Esophagus muscularis mucosa (tissue), 4 donors: ENCODE data around the gene ZNF777. TPM values are rescaled to one million over a fixed set of nuclear protein-coding genes. Genes with fewer than 3 reads are reported as not detected.

Experiments
- DNase-seq: peaks from one replicate; pipeline ENCODE4 v3.0.0-alpha.2; 2017; ENCODE audit errors: extremely low spot score
- H3K27ac ChIP-seq, 4 donors: fragments of 200-600 bp; sonication (generic); replicated peaks in 1 of 4; 1 replicate in 3 of 4; 2 replicates in 1 of 4; pipeline ENCODE4 v1.5.1; 2016 to 2019; ENCODE audit warnings: mild to moderate bottlenecking in 1 of 4
- H3K27me3 ChIP-seq, 4 donors: fragments of 200-600 bp; sonication (generic); one replicate each; pipeline versions ENCODE4 v1.5.1 to v1.6.0; 2016 to 2019
- H3K36me3 ChIP-seq, 4 donors: fragments of 200-600 bp; sonication (generic); one replicate each; pipeline ENCODE4 v1.5.1; 2016 to 2019
- H3K4me1 ChIP-seq, 4 donors: fragments of 200-600 bp; sonication (generic); one replicate each; pipeline ENCODE4 v1.5.1; 2016 to 2019
- H3K4me3 ChIP-seq, 4 donors: fragments of 200-600 bp; sonication (generic); 1 replicate in 2 of 4; 2 replicates in 2 of 4; pipeline ENCODE4 v1.5.1; 2016 to 2019; ENCODE audit warnings: mild to moderate bottlenecking in 4 of 4, moderate library complexity in 1 of 4
- H3K9me3 ChIP-seq, 4 donors: fragments of 200-600 bp; sonication (generic); 1 replicate in 3 of 4; 2 replicates in 1 of 4; pipeline ENCODE4 v1.5.1; 2016 to 2019
- EP300 ChIP-seq: sonication (generic); formaldehyde crosslinking; IDR thresholded peaks from one replicate; pipeline ENCODE4 v1.6.1; 2017; ENCODE audit warnings: antibody characterized with exemption
- POLR2A ChIP-seq: fragments of 450-650 bp; IDR thresholded peaks from one replicate; pipeline ENCODE4 v1.6.1; 2017; ENCODE audit warnings: antibody characterized with exemption, moderate library complexity, mild to moderate bottlenecking, low read depth
- POLR2AphosphoS5 ChIP-seq, 2 donors: sonication (generic); formaldehyde crosslinking; IDR thresholded peaks; one replicate each; pipeline ENCODE4 v1.6.1; 2017; ENCODE audit warnings: antibody characterized with exemption in 2 of 2
- WGBS: methylation state at CpG from one replicate; pipeline ENCODE4 v1.1.5; 2018; 5-methylcytosine and 5-hydroxymethylcytosine counted together
- intact Hi-C: fragments of 100-400 bp; cut with DNase I; formaldehyde crosslinking; loops from one replicate; pipeline ENCODE4 v1.15.1; 2023
- total RNA-seq, 4 donors: library from RNA; depleted of rRNA; stranded (reverse); fragments of >200 nt; gene quantifications; one replicate each; pipeline versions ENCODE4 v1.1.0 to v1.2.1, GENCODE V29; 2016
- TF ChIP-seq, protein P1 (sequence below), 3 experiments: fragments of 200-600 bp in 2 of 3; fragments of 450-650 bp in 1 of 3; sonication (generic) in 2 of 3; IDR thresholded peaks; one replicate each; pipeline ENCODE4 v1.5.1; 2017 to 2019; ENCODE audit warnings: antibody characterized with exemption in 3 of 3, mild to moderate bottlenecking in 2 of 3, moderate library complexity in 1 of 3

The ZNF777 gene
- total RNA-seq, 4 donors from 2014 or later: 6.6 to 17.4 (median 13.7) TPM

GRCh38 chr7:149385195-149385950 lies 75.5 kb downstream of the ZNF777 start:
- Histone ChIP-seq H3K36me3 (no peaks in the 10 kb centered on the region), H3K27me3 (no peaks in the 10 kb centered on the region), H3K4me3 (no peak overlapping the region), H3K4me1 (no peaks in the 10 kb centered on the region), H3K9me3 (peaks cover 0 to 9% (median 7%) of the 10 kb centered on the region in 4 donors), H3K27ac (no peak overlapping the region)
- intact Hi-C loops: no loop called here
- no peak for TF ChIP-seq EP300
- no peak for TF ChIP-seq POLR2A
- no peak for TF ChIP-seq POLR2AphosphoS5 (IDR thresholded peaks at IDR 0.05)
- TF ChIP-seq, protein P1, sequence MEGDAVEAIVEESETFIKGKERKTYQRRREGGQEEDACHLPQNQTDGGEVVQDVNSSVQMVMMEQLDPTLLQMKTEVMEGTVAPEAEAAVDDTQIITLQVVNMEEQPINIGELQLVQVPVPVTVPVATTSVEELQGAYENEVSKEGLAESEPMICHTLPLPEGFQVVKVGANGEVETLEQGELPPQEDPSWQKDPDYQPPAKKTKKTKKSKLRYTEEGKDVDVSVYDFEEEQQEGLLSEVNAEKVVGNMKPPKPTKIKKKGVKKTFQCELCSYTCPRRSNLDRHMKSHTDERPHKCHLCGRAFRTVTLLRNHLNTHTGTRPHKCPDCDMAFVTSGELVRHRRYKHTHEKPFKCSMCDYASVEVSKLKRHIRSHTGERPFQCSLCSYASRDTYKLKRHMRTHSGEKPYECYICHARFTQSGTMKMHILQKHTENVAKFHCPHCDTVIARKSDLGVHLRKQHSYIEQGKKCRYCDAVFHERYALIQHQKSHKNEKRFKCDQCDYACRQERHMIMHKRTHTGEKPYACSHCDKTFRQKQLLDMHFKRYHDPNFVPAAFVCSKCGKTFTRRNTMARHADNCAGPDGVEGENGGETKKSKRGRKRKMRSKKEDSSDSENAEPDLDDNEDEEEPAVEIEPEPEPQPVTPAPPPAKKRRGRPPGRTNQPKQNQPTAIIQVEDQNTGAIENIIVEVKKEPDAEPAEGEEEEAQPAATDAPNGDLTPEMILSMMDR (IDR thresholded peaks at IDR 0.05): no peak
- 64% methylated on average over 9 of the region's 9 CpGs for WGBS
- DNase-seq: no peak

Other genes with a start within 250 kb of the ZNF777 start
- 1 to 10 TPM; 4.8 to 8.8 (median 7.4) TPM for gene ZNF212, start 221.4 kb downstream of the ZNF777 start, total RNA-seq
- gene ZNF783, start 198.9 kb downstream of the ZNF777 start, total RNA-seq: 10 to 100 TPM in 3 of 4 donors, 1 to 10 TPM in 1; 8.4 to 12.2 (median 11.9) TPM
- 10 to 100 TPM; 20.9 to 28.7 (median 27.9) TPM for gene ZNF746, start 36.7 kb upstream of the ZNF777 start, total RNA-seq